Psoas muscle (tissue), 8 donors: ENCODE results near the gene ICE1. TPM values are rescaled to one million over a fixed set of nuclear protein-coding genes. Genes with fewer than 3 reads are reported as not detected.
"Not testable (repeated sequence)": the region's sequence is repeated elsewhere in the genome, so short reads cannot be mapped to it uniquely, and the experiment has no call there.

ENCODE experiments used
- ATAC-seq, 4 donors: fragments of 200-7000 bp; cut with Tn5 transposase; one replicate each; pipeline ENCODE4 v1.9.1; 2020; ENCODE audit warnings: moderate library complexity in 3 of 4, mild to moderate bottlenecking in 2 of 4
- DNase-seq, 2 donors: peaks; one replicate each; pipeline ENCODE4 v3.0.0-alpha.2; 2020
- H3K27ac ChIP-seq: fragments of 200-600 bp; one replicate; pipeline ENCODE4 v1.8.0; 2022
- H3K27me3 ChIP-seq, 3 donors: fragments of 200-600 bp in 1 of 3; one replicate each; pipeline versions ENCODE4 v1.6.1 to v1.8.0; 2013 to 2022; ENCODE audit warnings: low read length in 2 of 3, mild to moderate bottlenecking in 2 of 3, moderate library complexity in 1 of 3; ENCODE audit not compliant: insufficient read depth in 3 of 3
- H3K36me3 ChIP-seq, 2 donors: fragments of 200-600 bp in 1 of 2; one replicate each; pipeline versions ENCODE4 v1.6.1 to v1.8.0; 2013 to 2022; ENCODE audit warnings: low read depth in 1 of 2, mild to moderate bottlenecking in 1 of 2, moderate library complexity in 1 of 2; ENCODE audit not compliant: insufficient read depth in 1 of 2
- H3K4me1 ChIP-seq: fragments of 200-600 bp; one replicate; pipeline ENCODE4 v1.8.0; 2022
- H3K4me3 ChIP-seq: fragments of 200-600 bp; one replicate; pipeline ENCODE4 v1.8.0; 2022; ENCODE audit warnings: mild to moderate bottlenecking
- H3K9me3 ChIP-seq: fragments of 200-600 bp; one replicate; pipeline ENCODE4 v1.8.0; 2022
- CTCF ChIP-seq: fragments of 200-600 bp; IDR thresholded peaks from one replicate; pipeline ENCODE4 v1.8.0; 2022; ENCODE audit warnings: antibody characterized with exemption
- WGBS, 3 donors: extraction: QIAGEN DNeasy Blood & Tissue Kit; methylation state at CpG; one replicate each; pipeline versions ENCODE4 v1.1.6 to v1.1.7; 2013; 5-methylcytosine and 5-hydroxymethylcytosine counted together
- intact Hi-C, 2 donors: fragments of 100-400 bp; cut with DNase I; formaldehyde crosslinking; loops; one replicate each; pipeline versions ENCODE4 v1.11.0 to v1.14.2; 2022
- polyA plus RNA-seq, 3 donors: library from polyadenylated mRNA; stranded (reverse); fragments of 200-250 nt; gene quantifications; one replicate each; pipeline ENCODE4 v1.2.3, GENCODE V29; 2013
- total RNA-seq, 4 donors: library from RNA; stranded (reverse); fragmentation: NEBNext Ultra II Directional in 2 of 4; extraction: Animal tissue kit (Norgen Biotek cat#: 25700) in 2 of 4; gene quantifications; one replicate each; pipeline versions ENCODE4 v1.2.1 to v1.2.4, GENCODE V29; 2021 to 2023
- donor health status: healthy with polysubstance abuse.
- donor health status: DM: no; HTN: no; CAD: no; lungs with moderate emphysema.
- donor health status: Bipolar disorder and iron deficiency.
- donor health status: healthy.
- donor health status: DM: yes; HTN: yes; CAD: no.
- donor health status: DM: no; HTN: no; CAD: no.
- donor health status: DM: no; HTN: no; CAD: no.
- donor health status: DM: yes; HTN: yes; CAD: no.

ICE1 gene
- total and polyA plus RNA-seq, 7 donors, result 9.9 to 33.6 (median 26.4) TPM

DNA sequence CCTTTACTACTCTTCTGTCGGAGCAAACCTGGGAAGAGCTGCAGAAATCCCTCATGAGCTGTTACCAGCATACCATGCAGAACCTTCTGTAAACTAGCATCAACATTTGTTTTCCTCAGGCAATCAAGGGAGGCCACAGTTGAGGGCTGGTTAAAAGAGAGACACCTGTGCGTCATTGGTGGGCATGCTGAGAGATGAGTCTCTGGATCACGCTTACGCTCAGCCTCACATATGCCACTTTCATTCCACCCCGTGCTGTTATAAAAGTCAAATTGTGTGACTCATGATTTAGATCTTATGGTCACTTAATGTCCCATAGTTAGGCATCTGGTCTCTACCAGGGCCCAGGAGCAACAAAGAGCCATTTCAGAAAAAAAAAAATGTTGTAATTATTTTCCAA is 18.1 kb upstream of the ICE1 start:
- H3K4me3 ChIP-seq, result no peak overlapping the region
- ATAC-seq, result no peak
- H3K9me3 ChIP-seq, result no peaks in the 10 kb centered on the region
- TF ChIP-seq CTCF, result no peak
- H3K27ac ChIP-seq, result no peak overlapping the region
- no peaks in the 10 kb centered on the region for H3K36me3 ChIP-seq
- no peak for DNase-seq
- no peaks in the 10 kb centered on the region for H3K4me1 ChIP-seq
- WGBS, 3 donors, result 88 to 96% (median 94%) methylated on average over 5 of the region's 5 CpGs
- no peaks in the 10 kb centered on the region for H3K27me3 ChIP-seq
- intact Hi-C loops, result no loop called here

DNA sequence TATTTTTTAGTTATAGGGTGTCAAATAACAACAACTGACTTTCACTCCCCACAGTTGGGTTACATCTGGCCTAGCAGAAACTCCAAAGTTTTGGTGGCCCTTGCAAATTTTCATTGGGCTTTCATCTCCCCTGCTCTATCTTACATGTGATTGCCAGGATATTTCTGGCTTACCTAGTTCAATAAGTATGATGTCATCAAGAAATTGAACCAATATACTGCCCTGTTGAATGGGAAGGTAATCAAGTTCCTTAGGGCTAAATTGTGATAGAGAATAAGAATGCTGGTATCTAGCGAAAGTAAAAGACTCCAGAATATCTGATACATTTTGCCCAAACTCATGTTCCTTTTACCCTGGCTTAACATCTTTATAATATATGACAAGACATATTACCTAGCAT is 17.0 kb upstream of the ICE1 start:
- no peak for ATAC-seq

GRCh38 chr5:5407924-5408323 is 14.6 kb upstream of the ICE1 start:
- TF ChIP-seq CTCF, result no peak
- no peaks in the 10 kb centered on the region for H3K9me3 ChIP-seq
- intact Hi-C loops, result no loop called here

More for the DNA sequence above, 17.0 kb upstream of the ICE1 start:
- H3K4me3 ChIP-seq, result no peak overlapping the region
- H3K27me3 ChIP-seq, result no peaks in the 10 kb centered on the region
- TF ChIP-seq CTCF, result no peak
- no peak for DNase-seq
- H3K4me1 ChIP-seq, result no peaks in the 10 kb centered on the region
- no peaks in the 10 kb centered on the region for H3K9me3 ChIP-seq
- H3K36me3 ChIP-seq, result no peaks in the 10 kb centered on the region
- H3K27ac ChIP-seq, result no peak overlapping the region
- intact Hi-C loops, result no loop called here
- 97 to 100% (median 98%) methylated on average over 1 of the region's 1 CpG for WGBS, 3 donors

DNA sequence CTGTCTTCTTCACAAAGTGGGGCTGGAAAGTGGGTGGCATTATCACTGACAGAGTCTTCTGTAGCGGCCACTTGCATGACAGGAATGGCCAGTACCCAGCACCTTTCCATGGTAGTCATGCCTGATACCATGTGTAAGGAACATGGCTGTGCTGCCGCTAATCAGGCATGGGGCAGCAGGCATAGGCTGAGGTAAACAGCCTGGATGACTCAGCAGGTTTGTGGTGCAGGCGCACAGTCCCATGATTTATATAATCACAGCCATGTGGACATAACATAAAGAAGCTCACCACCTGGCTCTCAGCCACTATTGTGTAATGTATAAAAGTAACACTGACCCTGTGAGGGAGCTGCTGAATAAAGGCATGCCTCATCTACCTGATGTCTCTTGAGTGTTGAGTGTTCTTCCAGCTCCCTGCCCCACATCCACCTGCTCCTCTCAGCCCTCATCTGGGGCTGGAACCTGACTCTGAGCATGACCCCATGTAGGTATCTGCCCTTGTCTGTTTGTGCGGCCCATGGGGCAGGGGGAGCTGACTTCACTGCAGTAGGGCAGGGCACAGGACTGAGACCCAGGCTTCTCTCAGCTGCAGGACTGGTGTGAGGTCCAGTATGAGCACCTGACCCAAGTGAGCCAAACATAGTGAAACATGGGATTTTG is 13.2 kb upstream of the ICE1 start:
- ATAC-seq (no peak), DNase-seq (no peak)
- Histone ChIP-seq H3K36me3 (no peaks in the 10 kb centered on the region), H3K27ac (no peak overlapping the region), H3K27me3 (no peaks in the 10 kb centered on the region), H3K4me1 (no peaks in the 10 kb centered on the region), H3K9me3 (no peaks in the 10 kb centered on the region), H3K4me3 (no peak overlapping the region)
- intact Hi-C loops, result no loop called here
- 95 to 99% (median 96%) methylated on average over 4 of the region's 4 CpGs for WGBS, 3 donors
- TF ChIP-seq CTCF, result no peak

More at GRCh38 chr5:5407924-5408323, 14.6 kb upstream of the ICE1 start:
- no peaks in the 10 kb centered on the region for H3K4me1 ChIP-seq
- DNase-seq (no peak), ATAC-seq (no peak)
- H3K27ac ChIP-seq, result no peak overlapping the region
- no peaks in the 10 kb centered on the region for H3K36me3 ChIP-seq
- no peaks in the 10 kb centered on the region for H3K27me3 ChIP-seq
- 95 to 97% (median 96%) methylated on average over 5 of the region's 5 CpGs for WGBS, 3 donors
- H3K4me3 ChIP-seq, result no peak overlapping the region

- not testable (repeated sequence) for ATAC-seq, H3K36me3 ChIP-seq, H3K4me1 ChIP-seq, DNase-seq, H3K4me3 ChIP-seq, H3K27me3 ChIP-seq, H3K9me3 ChIP-seq, H3K27ac ChIP-seq
- intact Hi-C loops, result loop anchor here in 1 of 2 donors (10.0 kb wide), 1 partner anchor 539 kb away; no protein-coding TSS in a partner anchor
- 69 to 92% (median 75%) methylated on average over 5 of the region's 5 CpGs for WGBS, 3 donors
Observed at GRCh38 chr5:5413856-5414255, 8.6 kb upstream of the ICE1 start.
